Stimulated activated CD8-positive, alpha-beta memory T cell treated with anti-CD3 and anti-CD28 coated beads, Interleukin-4, amount 100 ng/mL, for 24 hours (primary cell): Measurements from ENCODE around the gene TYMP.
A peak's percentile ranks its signal among the peaks of the same experiment; 100 is the strongest.
"Not testable (repeated sequence)": the region's sequence is repeated elsewhere in the genome, so short reads cannot be mapped to it uniquely, and the experiment has no call there.

Source experiments
- DNase-seq: peaks from one replicate; pipeline ENCODE4 v3.0.0-alpha.2; 2020; ENCODE audit warnings: low read depth

TYMP gene

GRCh38 chr22:50524676-50525103 is 5.1 kb downstream of the TYMP start:
- DNase-seq, result no peak

GRCh38 chr22:50523806-50524675 is 5.8 kb downstream of the TYMP start:
- DNase-seq, result no peak

GRCh38 chr22:50523458-50523805 is 6.4 kb downstream of the TYMP start:
- no peak for DNase-seq

- no peak for DNase-seq
Observed at GRCh38 chr22:50522806-50523438, 6.9 kb downstream of the TYMP start.

GRCh38 chr22:50522208-50522805 is 7.5 kb downstream of the TYMP start:
- DNase-seq, result no peak

- no peak for DNase-seq
Observed at GRCh38 chr22:50521710-50522109, 8.1 kb downstream of the TYMP start.

- no peak for DNase-seq
Observed at GRCh38 chr22:50520826-50521453, 8.9 kb downstream of the TYMP start.

- DNase-seq, result not testable (repeated sequence)
Observed at GRCh38 chr22:50520184-50520583, 9.6 kb downstream of the TYMP start.

- DNase-seq, result no peak
Observed at GRCh38 chr22:50519151-50519550, 10.7 kb downstream of the TYMP start.

GRCh38 chr22:50518606-50519005 is 11.2 kb downstream of the TYMP start:
- DNase-seq, result no peak

GRCh38 chr22:50517495-50518260 is 12.1 kb downstream of the TYMP start:
- DNase-seq, result no peak

GRCh38 chr22:50516891-50517290 is 12.9 kb downstream of the TYMP start:
- no peak for DNase-seq

- DNase-seq, result no peak
Observed at GRCh38 chr22:50516068-50516467, 13.7 kb downstream of the TYMP start.

- no peak for DNase-seq
Observed at GRCh38 chr22:50513175-50513574, 16.6 kb downstream of the TYMP start.

- DNase-seq, result no peak
Observed at GRCh38 chr22:50508897-50509296, 20.9 kb downstream of the TYMP start.

- peak; percentile 98 for DNase-seq
Observed at GRCh38 chr22:50507991-50508884, 21.6 kb downstream of the TYMP start, which contains the start of gene NCAPH2. Gene NCAPH2, plus strand, starts transcription at chr22:50508224. Its CDS starts 114 bp downstream, at chr22:50508338.

GRCh38 chr22:50507421-50507990 is 22.3 kb downstream of the TYMP start, which contains the start of gene LMF2:
Gene LMF2, minus strand, starts transcription at chr22:50507702. Its CDS starts 27 bp downstream, at chr22:50507675.
- peak; percentile 87 for DNase-seq

- DNase-seq, result no peak
Observed at GRCh38 chr22:50506611-50507420, 23.0 kb downstream of the TYMP start.
